ENCODE data around the gene DPY19L1.
"Not testable (repeated sequence)": the region's sequence is repeated elsewhere in the genome, so short reads cannot be mapped to it uniquely, and the experiment has no call there.

- TF ChIP-seq CTCF (IDR thresholded peaks at IDR 0.05; ENCODE audit: low read depth, low read length, poor library complexity, severe bottlenecking); EZH2phosphoT487 (IDR thresholded peaks at IDR 0.05; ENCODE audit: borderline replicate concordance, low read length): not testable (repeated sequence)
Measured at GRCh38 chr7:35069084-35069483, 31.8 kb upstream of the DPY19L1 start.
